ENCODE data around the gene CYCS. TPM values are rescaled to one million over a fixed set of nuclear protein-coding genes. Genes with fewer than 3 reads are reported as not detected.

Gene CYCS
- total RNA-seq, 1 experiment from 2014 or later, result 120 TPM

DNA sequence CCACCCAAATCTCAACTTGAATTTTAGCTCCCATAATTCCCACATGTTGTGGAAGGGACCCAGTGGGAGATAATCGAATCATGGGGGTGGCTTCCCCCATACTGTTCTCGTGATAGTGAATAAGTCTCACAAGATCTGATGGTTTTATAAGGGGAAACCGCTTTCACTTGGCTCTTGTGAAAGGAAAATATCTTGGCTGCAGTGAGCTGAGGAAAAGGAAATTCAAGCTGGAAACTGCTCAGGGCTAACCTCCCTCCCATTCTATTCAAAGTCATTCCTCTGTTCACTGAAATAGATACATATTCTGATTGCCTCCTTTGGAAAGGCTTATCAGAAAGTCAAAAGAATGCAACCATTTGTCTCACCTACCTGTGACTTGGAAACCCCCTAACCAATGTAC, 15.8 kb downstream of the CYCS start:
- Histone ChIP-seq H3K4me1 (replicated peaks; ENCODE audit: insufficient read depth) (no peaks in the 10 kb centered on the region), H4K20me1 (ENCODE audit: insufficient read depth) (no peaks in the 10 kb centered on the region), H3K9me2 (ENCODE audit: insufficient read depth) (no peaks in the 10 kb centered on the region), H3K27me3 (ENCODE audit: insufficient read depth, low read depth) (no peaks in the 10 kb centered on the region), H3K4me2 (no peak overlapping the region), H3K27ac (no peak overlapping the region), H3K9me3 (ENCODE audit: insufficient read depth, low read depth) (no peaks in the 10 kb centered on the region), H3K36me3 (ENCODE audit: low read depth) (no peaks in the 10 kb centered on the region), H3F3A (ENCODE audit: insufficient read depth, low read depth) (no peaks in the 10 kb centered on the region), H3K79me2 (ENCODE audit: low read depth) (no peaks in the 10 kb centered on the region), H2AFZ (no peak overlapping the region), H3K4me3 (no peak overlapping the region)
- no peak for DNase-seq
- CTCF ChIA-PET, result interaction anchor here (0.6 kb wide), 1 partner anchor 17 kb away, joined by 4 read pairs; no protein-coding TSS in a partner anchor
- no peak for TF ChIP-seq EZH2 (IDR thresholded peaks at IDR 0.05; ENCODE audit: low read depth)
- POLR2A ChIA-PET (ENCODE audit: unreplicated experiment), result interaction anchor here (0.5 to 0.6 kb wide), 2 partner anchors 48 to 102 kb away, joined by 3 to 4 read pairs; no protein-coding TSS in a partner anchor
- intact Hi-C loops (cut with micrococcal nuclease; ENCODE audit: unreplicated experiment), result no loop called here
- BruUV-seq (replicated peaks), result no TSS peak

- Histone ChIP-seq H4K20me1 (ENCODE audit: insufficient read depth) (no peaks in the 10 kb centered on the region), H3K36me3 (ENCODE audit: low read depth) (no peaks in the 10 kb centered on the region), H3K9me2 (ENCODE audit: insufficient read depth) (no peaks in the 10 kb centered on the region), H3K27ac (no peak overlapping the region), H3K27me3 (ENCODE audit: insufficient read depth, low read depth) (no peaks in the 10 kb centered on the region), H3K4me1 (replicated peaks; ENCODE audit: insufficient read depth) (no peaks in the 10 kb centered on the region), H2AFZ (no peak overlapping the region), H3K9me3 (ENCODE audit: insufficient read depth, low read depth) (no peaks in the 10 kb centered on the region), H3K79me2 (ENCODE audit: low read depth) (no peaks in the 10 kb centered on the region), H3F3A (ENCODE audit: insufficient read depth, low read depth) (no peaks in the 10 kb centered on the region), H3K4me2 (no peak overlapping the region), H3K4me3 (no peak overlapping the region)
- intact Hi-C loops (cut with micrococcal nuclease; ENCODE audit: unreplicated experiment), result no loop called here
- DNase-seq, result no peak
- TF ChIP-seq EZH2 (IDR thresholded peaks at IDR 0.05; ENCODE audit: low read depth), result no peak
- TF ChIP-seq, protein P1, sequence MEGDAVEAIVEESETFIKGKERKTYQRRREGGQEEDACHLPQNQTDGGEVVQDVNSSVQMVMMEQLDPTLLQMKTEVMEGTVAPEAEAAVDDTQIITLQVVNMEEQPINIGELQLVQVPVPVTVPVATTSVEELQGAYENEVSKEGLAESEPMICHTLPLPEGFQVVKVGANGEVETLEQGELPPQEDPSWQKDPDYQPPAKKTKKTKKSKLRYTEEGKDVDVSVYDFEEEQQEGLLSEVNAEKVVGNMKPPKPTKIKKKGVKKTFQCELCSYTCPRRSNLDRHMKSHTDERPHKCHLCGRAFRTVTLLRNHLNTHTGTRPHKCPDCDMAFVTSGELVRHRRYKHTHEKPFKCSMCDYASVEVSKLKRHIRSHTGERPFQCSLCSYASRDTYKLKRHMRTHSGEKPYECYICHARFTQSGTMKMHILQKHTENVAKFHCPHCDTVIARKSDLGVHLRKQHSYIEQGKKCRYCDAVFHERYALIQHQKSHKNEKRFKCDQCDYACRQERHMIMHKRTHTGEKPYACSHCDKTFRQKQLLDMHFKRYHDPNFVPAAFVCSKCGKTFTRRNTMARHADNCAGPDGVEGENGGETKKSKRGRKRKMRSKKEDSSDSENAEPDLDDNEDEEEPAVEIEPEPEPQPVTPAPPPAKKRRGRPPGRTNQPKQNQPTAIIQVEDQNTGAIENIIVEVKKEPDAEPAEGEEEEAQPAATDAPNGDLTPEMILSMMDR (conservative IDR thresholded peaks at IDR 0.05), result no peak
- ChIA-PET CTCF (no interaction called here), POLR2A (ENCODE audit: unreplicated experiment) (no interaction called here)
- BruUV-seq (replicated peaks), result no TSS peak
Observed at GRCh38 chr7:25105911-25106310, 19.1 kb downstream of the CYCS start.

DNA sequence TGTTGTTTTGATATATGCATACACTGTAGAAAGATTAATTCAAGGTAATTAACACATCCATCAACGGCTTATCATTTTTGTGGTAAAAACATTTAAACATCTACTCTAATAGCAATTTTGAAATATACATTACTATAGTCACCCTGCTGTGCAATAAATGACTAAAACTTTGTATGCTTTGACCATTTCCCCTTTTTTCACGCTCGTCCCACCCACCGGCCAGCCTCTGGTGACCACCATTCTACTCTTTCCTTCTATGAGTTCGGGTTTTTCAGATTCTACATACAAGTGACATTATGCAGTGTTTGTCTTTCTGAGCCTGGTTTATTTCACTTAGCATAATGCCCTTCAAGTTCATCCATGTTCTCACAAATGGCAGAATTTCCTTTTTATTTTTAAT, 21.3 kb downstream of the CYCS start:
- intact Hi-C loops (cut with micrococcal nuclease; ENCODE audit: unreplicated experiment), result no loop called here
- no peak for TF ChIP-seq EZH2 (IDR thresholded peaks at IDR 0.05; ENCODE audit: low read depth)
- TF ChIP-seq, protein P1 (conservative IDR thresholded peaks at IDR 0.05), result no peak
- no peaks in the 10 kb centered on the region for H3K79me2 ChIP-seq (ENCODE audit: low read depth)
- H3K27ac ChIP-seq, result no peak overlapping the region
- no peaks in the 10 kb centered on the region for H3K9me3 ChIP-seq (ENCODE audit: insufficient read depth, low read depth)
- no peaks in the 10 kb centered on the region for H3K9me2 ChIP-seq (ENCODE audit: insufficient read depth)
- H2AFZ ChIP-seq, result no peak overlapping the region
- no peaks in the 10 kb centered on the region for H3K4me1 ChIP-seq (replicated peaks; ENCODE audit: insufficient read depth)
- no peak overlapping the region for H3K4me3 ChIP-seq
- no TSS peak for BruUV-seq (replicated peaks)
- H3K36me3 ChIP-seq (ENCODE audit: low read depth), result no peaks in the 10 kb centered on the region
- no peaks in the 10 kb centered on the region for H3F3A ChIP-seq (ENCODE audit: insufficient read depth, low read depth)
- CTCF ChIA-PET, result no interaction called here
- no peak for DNase-seq
- H3K4me2 ChIP-seq, result no peak overlapping the region
- no peaks in the 10 kb centered on the region for H3K27me3 ChIP-seq (ENCODE audit: insufficient read depth, low read depth)
- POLR2A ChIA-PET (ENCODE audit: unreplicated experiment), result interaction anchor here (0.6 to 0.7 kb wide), 2 partner anchors 124 to 1164 kb away, joined by 3 to 4 read pairs; no protein-coding TSS in a partner anchor
- no peaks in the 10 kb centered on the region for H4K20me1 ChIP-seq (ENCODE audit: insufficient read depth)

- POLR2A ChIA-PET (ENCODE audit: unreplicated experiment), result no interaction called here
- Histone ChIP-seq H3K4me1 (replicated peaks; ENCODE audit: insufficient read depth) (0 out of 2 replicates have a peak, but pooled peaks cover 6% of the 10 kb centered on the region), H3F3A (ENCODE audit: insufficient read depth, low read depth) (no peaks in the 10 kb centered on the region), H3K27ac (no peak overlapping the region), H3K4me3 (no peak overlapping the region), H3K79me2 (ENCODE audit: low read depth) (no peaks in the 10 kb centered on the region), H3K36me3 (ENCODE audit: low read depth) (no peaks in the 10 kb centered on the region), H2AFZ (no peak overlapping the region), H3K4me2 (no peak overlapping the region), H4K20me1 (ENCODE audit: insufficient read depth) (no peaks in the 10 kb centered on the region), H3K9me3 (ENCODE audit: insufficient read depth, low read depth) (no peaks in the 10 kb centered on the region), H3K27me3 (ENCODE audit: insufficient read depth, low read depth) (no peaks in the 10 kb centered on the region), H3K9me2 (ENCODE audit: insufficient read depth) (no peaks in the 10 kb centered on the region)
- intact Hi-C loops (cut with micrococcal nuclease; ENCODE audit: unreplicated experiment), result no loop called here
- no TSS peak for BruUV-seq (replicated peaks)
- TF ChIP-seq, protein P1 (conservative IDR thresholded peaks at IDR 0.05), result no peak
- TF ChIP-seq EZH2 (IDR thresholded peaks at IDR 0.05; ENCODE audit: low read depth), result no peak
- DNase-seq, result no peak
- CTCF ChIA-PET, result interaction anchor here (0.7 kb wide), 1 partner anchor 23 kb away, joined by 4 read pairs; the partner anchor contains the start of gene CYCS
Observed at GRCh38 chr7:25101817-25102216, 23.2 kb downstream of the CYCS start.

Data from PC-9 (cell line).